NCI-H460 (cell line): ENCODE data around the gene VMO1. TPM values are rescaled to one million over a fixed set of nuclear protein-coding genes. Genes with fewer than 3 reads are reported as not detected.
A peak's percentile ranks its signal among the peaks of the same experiment; 100 is the strongest.

Experiments used
- DNase-seq: peaks from one replicate; pipeline ENCODE4 v3.0.0-alpha.2; 2016; ENCODE audit warnings: low read depth; ENCODE audit errors: extremely low read depth
- total RNA-seq: library from RNA; depleted of rRNA; stranded (reverse); fragments of >200 nt; shearing (Covaris generic); gene quantifications from 2 replicates; pipeline ENCODE4 v1.2.3, GENCODE V29; 2014

Gene VMO1
- total RNA-seq, 1 experiment from 2014 or later = not detected

GRCh38 chr17:4800462-4801196, 14.5 kb upstream of the VMO1 start:
- DNase-seq = no peak

- no peak for DNase-seq
Measured at GRCh38 chr17:4796552-4796920, 10.4 kb upstream of the VMO1 start.

- DNase-seq = no peak
Measured at GRCh38 chr17:4795168-4795567, 9.0 kb upstream of the VMO1 start.

GRCh38 chr17:4790705-4791088, 4.5 kb upstream of the VMO1 start:
- no peak for DNase-seq

- DNase-seq = peak; percentile 84
Measured at GRCh38 chr17:4789951-4790704, 4.0 kb upstream of the VMO1 start.

GRCh38 chr17:4789701-4789950, 3.5 kb upstream of the VMO1 start:
- no peak for DNase-seq

- DNase-seq = no peak
Measured at GRCh38 chr17:4788807-4789700, 2.9 kb upstream of the VMO1 start, which contains the start of gene GLTPD2. Gene GLTPD2 (plus strand): TSS chr17:4788964. CDS start chr17:4789012, 48 bp downstream.

- no peak for DNase-seq
Measured at GRCh38 chr17:4788159-4788806, 2.1 kb upstream of the VMO1 start.

- no peak for DNase-seq
Measured at GRCh38 chr17:4786516-4786915, 352 bp upstream of the VMO1 start.

- DNase-seq = no peak
Measured at GRCh38 chr17:4785311-4786105, 656 bp downstream of the VMO1 start.

- no peak for DNase-seq
Measured at GRCh38 chr17:4782652-4783051, 3.5 kb downstream of the VMO1 start.

GRCh38 chr17:4780325-4780955, 5.7 kb downstream of the VMO1 start:
- no peak for DNase-seq

GRCh38 chr17:4777969-4778760, 8.0 kb downstream of the VMO1 start:
- no peak for DNase-seq

GRCh38 chr17:4772235-4772613, 13.9 kb downstream of the VMO1 start:
- DNase-seq = no peak

- DNase-seq = no peak
Measured at GRCh38 chr17:4771519-4772234, 14.5 kb downstream of the VMO1 start, which contains the start of gene TM4SF5. Gene TM4SF5 (plus strand): TSS chr17:4771886. CDS start chr17:4771923, 37 bp downstream.

GRCh38 chr17:4769628-4770027, 16.5 kb downstream of the VMO1 start:
- DNase-seq = no peak

- no peak for DNase-seq
Measured at GRCh38 chr17:4768298-4768697, 17.9 kb downstream of the VMO1 start.

GRCh38 chr17:4766723-4767122, 19.4 kb downstream of the VMO1 start:
- no peak for DNase-seq
